ENCODE measurements around the gene KSR2.
"Not testable (repeated sequence)": the region's sequence is repeated elsewhere in the genome, so short reads cannot be mapped to it uniquely, and the experiment has no call there.

KSR2 gene

GRCh38 chr12:117892441-117892840, 76.3 kb downstream of the KSR2 start:
- in situ Hi-C loops (cut with HindIII; ENCODE audit: low sequenced_read_pairs) = no loop called here

DNA sequence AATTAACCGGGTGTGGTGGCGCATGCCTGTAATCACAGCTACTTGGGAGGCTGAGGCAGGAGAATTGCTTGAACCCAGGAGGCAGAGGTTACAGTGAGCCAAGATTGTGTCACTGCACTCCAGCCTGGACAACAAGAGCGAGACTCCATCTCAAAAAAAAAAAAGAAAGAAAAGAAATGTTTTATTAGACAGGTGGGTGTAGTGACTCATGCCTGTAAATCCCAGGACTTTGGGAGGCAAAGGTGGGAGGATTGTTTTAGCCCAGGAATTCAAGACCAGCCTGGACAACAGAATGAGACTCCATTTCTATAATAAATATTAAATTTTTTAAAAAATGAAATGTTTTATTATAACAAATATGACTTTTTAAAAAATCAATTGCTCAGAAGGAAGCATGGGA, 77.5 kb downstream of the KSR2 start:
- in situ Hi-C loops (cut with HindIII; ENCODE audit: low sequenced_read_pairs) = not testable (repeated sequence)

GRCh38 chr12:117890644-117891043, 78.1 kb downstream of the KSR2 start:
- in situ Hi-C loops (cut with HindIII; ENCODE audit: low sequenced_read_pairs) = no loop called here

DNA sequence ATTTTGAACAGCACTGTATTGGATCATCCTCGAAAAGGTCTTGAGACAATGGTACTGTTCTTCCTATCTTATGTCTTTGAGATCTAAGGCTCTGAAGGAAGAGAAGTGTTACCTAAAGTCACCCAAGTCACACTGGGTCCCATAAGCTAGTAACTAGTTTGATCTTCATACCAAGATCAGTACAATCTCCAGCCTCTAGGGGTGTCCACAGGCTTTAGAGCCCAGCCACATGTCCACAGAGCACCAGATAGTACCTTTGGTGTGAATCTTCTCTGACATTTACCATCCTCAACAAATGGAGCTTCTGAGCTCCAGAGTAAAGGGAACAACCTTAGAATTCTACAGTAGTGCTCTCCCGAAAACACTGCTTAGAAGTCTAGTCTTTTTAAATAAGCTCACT, 78.7 kb downstream of the KSR2 start:
- in situ Hi-C loops (cut with HindIII; ENCODE audit: low sequenced_read_pairs) = no loop called here

GRCh38 chr12:117889098-117889497, 79.7 kb downstream of the KSR2 start:
- in situ Hi-C loops (cut with HindIII; ENCODE audit: low sequenced_read_pairs) = no loop called here

DNA sequence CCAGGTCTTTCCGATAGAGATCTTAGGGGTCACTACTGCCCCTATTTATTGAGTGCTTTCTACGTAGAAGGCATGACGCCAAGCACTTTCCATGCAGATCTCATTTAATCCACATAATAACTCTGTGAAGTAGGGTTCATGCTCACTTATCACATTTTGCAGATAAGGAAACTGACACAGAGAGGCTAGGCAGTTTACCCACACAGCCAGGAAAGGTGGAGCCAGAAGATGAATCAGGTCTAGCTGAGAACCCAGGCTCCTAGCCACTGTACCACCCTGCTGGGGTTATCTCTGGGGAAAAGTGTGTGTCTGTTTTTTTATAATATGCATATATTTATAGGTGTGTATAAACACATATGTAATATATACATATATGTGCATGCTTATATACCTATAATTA, 83.6 kb downstream of the KSR2 start:
- in situ Hi-C loops (cut with HindIII; ENCODE audit: low sequenced_read_pairs) = no loop called here

GRCh38 chr12:117884161-117884560, 84.6 kb downstream of the KSR2 start:
- in situ Hi-C loops (cut with HindIII; ENCODE audit: low sequenced_read_pairs) = no loop called here

- in situ Hi-C loops (cut with HindIII; ENCODE audit: low sequenced_read_pairs) = no loop called here
Measured at GRCh38 chr12:117882603-117883184, 86.1 kb downstream of the KSR2 start.

- in situ Hi-C loops (cut with HindIII; ENCODE audit: low sequenced_read_pairs) = no loop called here
Measured at GRCh38 chr12:117882181-117882580, 86.6 kb downstream of the KSR2 start.

DNA sequence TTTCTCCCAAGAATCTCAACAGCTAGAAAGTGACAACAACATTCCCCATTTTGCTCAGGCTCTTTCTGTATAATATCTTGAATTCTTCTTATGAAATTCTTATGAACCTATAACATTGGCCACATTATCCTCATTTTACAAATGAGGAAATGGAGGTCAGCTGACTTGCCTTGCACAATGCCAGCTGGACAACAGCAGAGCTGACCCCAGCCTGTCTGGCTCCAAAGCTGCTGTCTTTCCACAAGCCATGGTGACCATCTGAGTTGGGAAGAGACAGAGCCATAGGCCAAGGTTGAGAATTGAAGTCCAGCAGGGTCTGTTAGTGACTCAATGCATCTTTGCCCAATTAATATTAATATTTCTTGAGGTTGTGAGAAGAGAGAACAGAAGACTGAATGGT, 87.3 kb downstream of the KSR2 start:
- in situ Hi-C loops (cut with HindIII; ENCODE audit: low sequenced_read_pairs) = no loop called here

GRCh38 chr12:117878605-117879004, 90.2 kb downstream of the KSR2 start:
- in situ Hi-C loops (cut with HindIII; ENCODE audit: low sequenced_read_pairs) = no loop called here

- in situ Hi-C loops (cut with HindIII; ENCODE audit: low sequenced_read_pairs) = no loop called here
Measured at GRCh38 chr12:117876436-117876816, 92.4 kb downstream of the KSR2 start.

GRCh38 chr12:117875744-117876435, 92.9 kb downstream of the KSR2 start:
- in situ Hi-C loops (cut with HindIII; ENCODE audit: low sequenced_read_pairs) = no loop called here

DNA sequence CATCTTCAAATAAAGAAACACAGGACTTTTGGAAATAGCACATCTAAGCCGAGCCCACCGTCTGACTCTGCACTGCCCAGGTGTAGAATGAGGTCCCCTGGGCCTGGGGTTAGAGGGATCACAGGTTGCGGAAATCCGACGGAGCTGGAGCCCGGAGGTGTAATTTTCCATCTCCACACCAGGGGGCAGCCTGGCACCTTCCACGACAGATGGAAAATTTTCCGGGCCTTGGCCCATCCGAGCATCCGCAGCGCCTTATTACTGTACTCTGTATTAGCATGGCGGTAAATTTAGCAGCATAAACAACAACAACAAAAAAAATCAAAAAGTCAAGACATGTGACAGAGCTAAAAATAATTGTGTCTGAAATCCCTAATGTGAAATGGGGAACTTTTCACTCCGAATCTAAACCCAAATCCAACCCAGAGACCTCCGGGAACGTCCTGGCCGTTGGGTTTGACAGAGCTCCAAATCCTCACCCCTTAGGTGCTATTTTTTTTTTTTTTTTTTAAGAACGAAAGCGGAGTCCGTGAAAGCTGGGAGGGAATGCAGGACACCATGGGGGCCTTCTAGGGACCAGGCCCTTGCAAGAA, 93.9 kb downstream of the KSR2 start:
- in situ Hi-C loops (cut with HindIII; ENCODE audit: low sequenced_read_pairs) = no loop called here

- in situ Hi-C loops (cut with HindIII; ENCODE audit: low sequenced_read_pairs) = not testable (repeated sequence)
Measured at GRCh38 chr12:117874198-117874597, 94.6 kb downstream of the KSR2 start.

DNA sequence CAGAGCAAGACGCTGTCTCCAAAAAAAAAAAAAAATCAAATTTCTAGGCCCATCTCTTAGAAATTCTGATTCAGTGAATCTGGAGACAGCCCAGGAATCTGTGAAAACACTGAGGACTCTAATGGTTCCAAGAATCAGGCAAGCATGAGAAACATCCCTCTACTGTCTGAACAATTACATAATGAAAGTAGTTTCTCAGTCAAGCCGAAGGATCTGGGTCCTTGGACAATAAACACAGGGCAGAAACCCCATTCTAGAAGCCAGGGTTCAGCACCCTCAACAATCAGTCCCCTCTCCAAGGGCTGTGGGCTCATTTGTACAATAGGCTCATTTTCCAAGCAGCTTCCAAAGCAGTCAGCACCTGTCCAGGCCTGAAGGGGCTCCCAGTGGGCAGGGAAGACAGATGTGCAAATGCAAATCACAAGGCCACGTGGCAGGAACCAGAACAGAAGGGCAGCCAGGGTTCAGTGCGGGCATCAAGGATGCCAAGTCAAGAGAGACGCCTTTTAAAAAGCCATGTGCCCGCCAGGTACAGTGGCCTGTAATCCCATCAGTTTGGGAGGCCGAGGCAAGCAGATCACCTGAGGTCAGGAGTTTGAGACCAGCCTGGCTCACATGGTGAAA, 96.1 kb downstream of the KSR2 start:
- in situ Hi-C loops (cut with HindIII; ENCODE audit: low sequenced_read_pairs) = no loop called here

DNA sequence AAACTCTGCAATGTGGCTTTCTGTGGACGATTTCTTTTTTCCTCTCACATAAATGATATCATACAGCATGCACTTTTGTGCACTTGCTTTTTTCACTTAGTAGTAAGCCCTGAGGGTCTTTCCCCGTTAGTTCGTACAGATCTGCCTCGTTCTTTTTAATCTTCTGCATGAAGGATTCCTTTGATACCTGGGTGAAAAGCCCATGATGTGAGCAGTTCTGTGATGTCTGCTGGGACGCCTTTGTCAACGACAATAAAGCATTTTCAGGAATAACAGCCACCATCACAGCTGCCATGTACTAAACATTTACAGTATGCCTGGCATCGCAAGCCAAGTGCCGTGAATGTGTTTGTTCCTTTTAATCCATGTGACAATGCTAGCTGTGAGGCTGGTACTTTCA, 99.2 kb downstream of the KSR2 start:
- in situ Hi-C loops (cut with HindIII; ENCODE audit: low sequenced_read_pairs) = no loop called here

- in situ Hi-C loops (cut with HindIII; ENCODE audit: low sequenced_read_pairs) = no loop called here
Measured at GRCh38 chr12:117867348-117867747, 101.4 kb downstream of the KSR2 start.

GRCh38 chr12:117865505-117865904, 103.3 kb downstream of the KSR2 start:
- in situ Hi-C loops (cut with HindIII; ENCODE audit: low sequenced_read_pairs) = no loop called here

DNA sequence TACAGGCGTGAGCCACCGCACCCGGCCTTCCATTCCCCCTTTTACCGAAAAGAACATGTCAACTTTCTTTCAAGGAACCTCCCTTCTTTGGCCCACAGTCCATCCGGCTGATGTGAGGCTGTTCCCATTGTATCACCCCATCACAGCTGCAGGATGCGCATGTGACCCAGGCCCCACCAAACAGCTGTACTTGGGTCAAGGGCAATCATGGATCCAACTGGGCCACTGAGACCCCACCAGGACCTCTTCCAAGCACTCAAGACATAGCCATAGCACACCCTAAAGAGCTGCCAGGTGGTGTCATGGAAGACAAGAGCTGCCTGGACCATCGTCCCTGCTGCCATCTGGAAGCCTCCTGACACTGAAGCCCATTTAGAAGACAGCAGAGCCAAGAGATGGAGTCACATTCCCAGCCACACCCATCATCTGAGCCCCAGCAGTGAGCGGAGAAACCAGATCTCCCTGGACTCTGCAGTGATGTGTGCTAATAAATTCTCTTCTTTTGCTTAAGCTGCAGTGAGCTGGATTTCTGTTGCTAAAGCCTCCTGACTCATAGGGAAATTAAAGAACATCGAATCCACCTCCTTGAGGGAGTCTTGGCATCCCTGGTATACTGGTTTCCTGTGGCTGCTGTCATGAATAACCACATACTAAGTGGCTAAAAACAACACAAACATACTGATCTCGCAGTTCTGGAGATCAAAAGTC, 105.6 kb downstream of the KSR2 start:
- in situ Hi-C loops (cut with HindIII; ENCODE audit: low sequenced_read_pairs) = no loop called here

DNA sequence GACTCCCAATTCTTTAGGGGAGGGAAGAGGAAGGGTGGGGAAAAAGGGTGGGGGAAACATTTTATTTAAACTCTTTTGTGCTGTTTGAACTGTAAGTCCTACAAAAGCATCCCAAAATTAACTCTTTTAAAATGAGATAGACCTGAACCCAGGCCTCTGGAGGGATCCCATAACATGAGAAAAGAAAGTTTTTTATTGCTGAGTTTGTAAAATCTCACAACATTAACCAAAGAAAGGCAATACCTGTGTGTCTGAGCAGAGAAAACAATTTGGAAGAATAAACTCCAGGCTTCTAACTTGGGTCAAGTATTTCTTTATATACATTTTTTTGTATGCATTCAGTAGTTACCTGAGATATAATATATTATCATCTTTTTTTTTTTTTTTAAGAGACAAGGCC, 107.1 kb downstream of the KSR2 start:
- in situ Hi-C loops (cut with HindIII; ENCODE audit: low sequenced_read_pairs) = no loop called here

All from endothelial cell of hepatic sinusoid (primary cell).